ENCODE measurements around the gene SLC35F3. TPM values are rescaled to one million over a fixed set of nuclear protein-coding genes. Genes with fewer than 3 reads are reported as not detected.

The SLC35F3 gene
- total RNA-seq, 1 experiment from 2014 or later, result 22.7 TPM

DNA sequence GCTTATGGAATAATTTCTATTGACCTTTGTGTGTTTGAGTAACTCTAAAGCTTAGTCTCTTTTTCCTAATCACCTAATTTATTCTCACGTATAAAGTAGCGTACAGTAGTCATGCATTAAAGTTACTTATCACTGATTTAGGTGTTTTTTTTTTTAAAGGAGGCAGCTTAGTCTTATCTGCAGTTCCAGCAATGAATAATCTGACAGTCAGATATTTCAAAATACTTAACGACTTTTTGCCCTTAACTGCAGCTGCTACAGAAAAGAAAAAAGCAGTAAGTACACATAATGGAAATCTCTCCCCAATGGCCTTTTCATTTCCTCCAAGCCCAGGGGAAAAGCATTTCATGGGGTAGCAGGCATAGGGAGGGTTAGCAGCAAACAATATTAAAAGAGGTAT lies 54.6 kb downstream of the SLC35F3 start:
- no peaks in the 10 kb centered on the region for H3K9me3 ChIP-seq (ENCODE audit: low read depth, low read length, poor library complexity, severe bottlenecking)
- CTCF ChIA-PET, result no interaction called here
- no peaks in the 10 kb centered on the region for H3K4me1 ChIP-seq (ENCODE audit: insufficient read depth, low read length, poor library complexity, severe bottlenecking)
- H3K27me3 ChIP-seq (replicated peaks; ENCODE audit: insufficient read depth, low read depth, low read length, poor library complexity), result peaks cover 5% of the 10 kb centered on the region
- no peak overlapping the region for H3K27ac ChIP-seq (ENCODE audit: low read depth, low read length, poor library complexity, severe bottlenecking)
- BruUV-seq (replicated peaks), result no TSS peak
- TF ChIP-seq, protein P1, sequence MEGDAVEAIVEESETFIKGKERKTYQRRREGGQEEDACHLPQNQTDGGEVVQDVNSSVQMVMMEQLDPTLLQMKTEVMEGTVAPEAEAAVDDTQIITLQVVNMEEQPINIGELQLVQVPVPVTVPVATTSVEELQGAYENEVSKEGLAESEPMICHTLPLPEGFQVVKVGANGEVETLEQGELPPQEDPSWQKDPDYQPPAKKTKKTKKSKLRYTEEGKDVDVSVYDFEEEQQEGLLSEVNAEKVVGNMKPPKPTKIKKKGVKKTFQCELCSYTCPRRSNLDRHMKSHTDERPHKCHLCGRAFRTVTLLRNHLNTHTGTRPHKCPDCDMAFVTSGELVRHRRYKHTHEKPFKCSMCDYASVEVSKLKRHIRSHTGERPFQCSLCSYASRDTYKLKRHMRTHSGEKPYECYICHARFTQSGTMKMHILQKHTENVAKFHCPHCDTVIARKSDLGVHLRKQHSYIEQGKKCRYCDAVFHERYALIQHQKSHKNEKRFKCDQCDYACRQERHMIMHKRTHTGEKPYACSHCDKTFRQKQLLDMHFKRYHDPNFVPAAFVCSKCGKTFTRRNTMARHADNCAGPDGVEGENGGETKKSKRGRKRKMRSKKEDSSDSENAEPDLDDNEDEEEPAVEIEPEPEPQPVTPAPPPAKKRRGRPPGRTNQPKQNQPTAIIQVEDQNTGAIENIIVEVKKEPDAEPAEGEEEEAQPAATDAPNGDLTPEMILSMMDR (conservative IDR thresholded peaks at IDR 0.05; ENCODE audit: low read depth, low read length), result no peak
- TF ChIP-seq EZH2 (IDR thresholded peaks at IDR 0.05; ENCODE audit: borderline replicate concordance, low read depth, low read length, poor library complexity, severe bottlenecking), result no peak
- POLR2A ChIA-PET (ENCODE audit: low non-redundant PET), result no interaction called here
- intact Hi-C loops (cut with micrococcal nuclease; ENCODE audit: unreplicated experiment), result no loop called here
- no peak for DNase-seq (ENCODE audit: low spot score)
- no peak overlapping the region for H3K4me3 ChIP-seq (ENCODE audit: low read depth, low read length, poor library complexity, severe bottlenecking)
- no peaks in the 10 kb centered on the region for H3K36me3 ChIP-seq (ENCODE audit: insufficient read depth, low read length, poor library complexity, severe bottlenecking)

DNA sequence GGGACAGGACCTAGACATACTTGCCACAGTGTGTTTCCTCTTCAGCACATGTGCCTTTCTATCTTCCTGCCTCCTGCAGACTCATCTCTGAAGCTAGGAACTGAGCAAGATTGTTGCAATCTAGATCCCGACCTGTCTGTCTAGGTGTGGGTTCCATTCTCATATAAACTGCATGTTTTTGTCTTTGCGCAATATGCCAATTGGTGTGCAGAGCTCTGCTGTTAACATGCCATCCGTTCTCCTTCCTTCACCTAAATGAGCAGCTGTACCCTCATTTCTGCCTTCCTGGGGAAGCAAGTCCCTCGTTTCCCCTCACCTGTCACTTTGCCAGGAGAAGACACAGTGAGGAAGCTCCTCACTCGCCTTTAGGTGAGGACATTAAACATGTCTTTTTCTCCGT lies 55.5 kb downstream of the SLC35F3 start:
- no peak for TF ChIP-seq EZH2 (IDR thresholded peaks at IDR 0.05; ENCODE audit: borderline replicate concordance, low read depth, low read length, poor library complexity, severe bottlenecking)
- TF ChIP-seq, protein P1 (conservative IDR thresholded peaks at IDR 0.05; ENCODE audit: low read depth, low read length), result no peak
- no peaks in the 10 kb centered on the region for H3K4me1 ChIP-seq (ENCODE audit: insufficient read depth, low read length, poor library complexity, severe bottlenecking)
- H3K36me3 ChIP-seq (ENCODE audit: insufficient read depth, low read length, poor library complexity, severe bottlenecking), result no peaks in the 10 kb centered on the region
- ChIA-PET POLR2A (ENCODE audit: low non-redundant PET) (no interaction called here), CTCF (no interaction called here)
- BruUV-seq (replicated peaks), result no TSS peak
- H3K4me3 ChIP-seq (ENCODE audit: low read depth, low read length, poor library complexity, severe bottlenecking), result no peak overlapping the region
- H3K9me3 ChIP-seq (ENCODE audit: low read depth, low read length, poor library complexity, severe bottlenecking), result no peaks in the 10 kb centered on the region
- H3K27ac ChIP-seq (ENCODE audit: low read depth, low read length, poor library complexity, severe bottlenecking), result no peak overlapping the region
- DNase-seq (ENCODE audit: low spot score), result no peak
- H3K27me3 ChIP-seq (replicated peaks; ENCODE audit: insufficient read depth, low read depth, low read length, poor library complexity), result peaks cover 5% of the 10 kb centered on the region
- intact Hi-C loops (cut with micrococcal nuclease; ENCODE audit: unreplicated experiment), result no loop called here

GRCh38 chr1:233960386-233960785 lies 55.9 kb downstream of the SLC35F3 start:
- Histone ChIP-seq H3K4me1 (ENCODE audit: insufficient read depth, low read length, poor library complexity, severe bottlenecking) (no peaks in the 10 kb centered on the region), H3K9me3 (ENCODE audit: low read depth, low read length, poor library complexity, severe bottlenecking) (no peaks in the 10 kb centered on the region), H3K36me3 (ENCODE audit: insufficient read depth, low read length, poor library complexity, severe bottlenecking) (no peaks in the 10 kb centered on the region), H3K27me3 (replicated peaks; ENCODE audit: insufficient read depth, low read depth, low read length, poor library complexity) (peaks cover 5% of the 10 kb centered on the region), H3K27ac (ENCODE audit: low read depth, low read length, poor library complexity, severe bottlenecking) (no peak overlapping the region), H3K4me3 (ENCODE audit: low read depth, low read length, poor library complexity, severe bottlenecking) (no peak overlapping the region)
- CTCF ChIA-PET, result no interaction called here
- no peak for DNase-seq (ENCODE audit: low spot score)
- BruUV-seq (replicated peaks), result no TSS peak
- intact Hi-C loops (cut with micrococcal nuclease; ENCODE audit: unreplicated experiment), result no loop called here
- TF ChIP-seq, protein P1 (conservative IDR thresholded peaks at IDR 0.05; ENCODE audit: low read depth, low read length), result no peak
- TF ChIP-seq EZH2 (IDR thresholded peaks at IDR 0.05; ENCODE audit: borderline replicate concordance, low read depth, low read length, poor library complexity, severe bottlenecking), result no peak
- POLR2A ChIA-PET (ENCODE audit: low non-redundant PET), result no interaction called here
